HG02642 (cell line): ENCODE data around the gene ZNF460.

ENCODE experiments used
- ATAC-seq: cut with Tn5 transposase; IDR thresholded peaks from one replicate; pipeline ENCODE4 v1.9.1; 2021; ENCODE audit warnings: mild to moderate bottlenecking; ENCODE audit not compliant: unreplicated experiment, poor library complexity

The ZNF460 gene

DNA sequence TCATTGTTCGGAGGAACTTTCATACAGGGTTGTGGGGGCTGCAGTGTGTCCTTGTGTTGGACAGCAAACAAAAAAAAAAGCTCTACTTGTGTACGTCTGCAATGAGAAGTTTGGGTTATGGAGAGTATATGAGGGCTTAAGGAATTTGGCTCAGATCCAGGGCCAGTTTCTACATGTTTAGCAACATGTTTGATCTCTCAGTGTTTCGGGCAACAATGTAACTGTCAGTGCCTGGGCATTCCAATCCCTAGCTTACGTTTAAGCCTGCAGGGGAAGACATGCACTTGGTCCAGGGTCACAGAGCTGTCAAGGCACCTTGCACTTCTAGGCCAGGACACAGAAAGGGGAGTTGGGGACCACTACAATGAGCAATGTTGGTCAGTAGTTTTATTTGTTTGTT, 53.9 kb downstream of the ZNF460 start:
- ATAC-seq = no peak

DNA sequence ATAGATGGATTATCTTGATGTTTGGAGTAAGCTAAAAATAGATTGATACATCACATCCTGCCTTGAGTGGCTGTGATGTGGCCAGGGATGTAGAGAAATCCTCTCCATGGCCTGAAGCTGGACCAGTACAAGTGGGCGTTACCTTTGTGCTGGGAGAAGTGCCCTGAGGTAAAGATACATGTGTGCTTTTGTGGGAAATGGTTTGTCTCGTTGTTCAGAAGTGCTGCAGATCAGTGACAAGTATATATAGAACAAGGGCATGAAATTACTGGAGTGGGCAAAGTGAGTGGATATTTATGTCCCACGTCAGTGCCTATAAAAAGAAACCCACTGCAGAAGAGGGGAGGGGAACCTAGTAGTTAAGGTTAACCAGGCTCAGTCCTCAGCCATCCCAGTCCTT, 58.6 kb downstream of the ZNF460 start:
- ATAC-seq = no peak

DNA sequence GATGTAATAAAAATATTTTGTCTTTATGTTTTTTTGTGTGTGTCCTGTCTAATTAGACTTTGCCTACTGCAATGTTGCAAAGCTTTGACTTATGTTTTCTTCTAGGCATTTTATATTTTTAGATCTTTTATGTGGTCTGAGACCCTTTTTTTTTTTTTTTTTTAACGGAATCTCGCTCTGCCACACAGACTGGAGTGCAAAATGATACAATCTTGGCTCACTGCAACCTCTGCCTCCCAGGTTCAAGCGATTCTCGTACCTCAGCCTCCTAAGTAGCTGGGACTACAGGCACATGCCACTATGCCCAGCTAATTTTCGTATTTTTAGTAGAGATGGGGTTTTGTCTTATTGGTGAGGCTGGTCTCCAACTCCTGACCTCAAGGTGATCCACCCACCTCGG, 62.3 kb downstream of the ZNF460 start:
- no peak for ATAC-seq
